H9 (cell line): ENCODE data around the gene CREB5. TPM values are rescaled to one million over a fixed set of nuclear protein-coding genes. Genes with fewer than 3 reads are reported as not detected.

Experiments
- DNase-seq: peaks from one replicate; pipeline ENCODE4 v3.0.0-alpha.2; 2017
- H2AFZ ChIP-seq: one replicate; pipeline ENCODE4 v1.6.1; 2013; ENCODE audit warnings: mild to moderate bottlenecking, low read length, control low read depth, moderate library complexity
- H2AK5ac ChIP-seq: 2 replicates; pipeline ENCODE4 v1.6.1; 2013; ENCODE audit warnings: low read length, control low read depth, mixed read lengths; ENCODE audit not compliant: insufficient read length
- H2BK120ac ChIP-seq: one replicate; pipeline ENCODE4 v1.6.1; 2013; ENCODE audit warnings: low read depth, mild to moderate bottlenecking, low read length, control low read depth, inconsistent platforms; ENCODE audit not compliant: poor library complexity, severe bottlenecking
- H2BK12ac ChIP-seq: 2 replicates; pipeline ENCODE4 v1.6.1; 2013; ENCODE audit warnings: low read length, control low read depth, mixed read lengths, low read depth; ENCODE audit not compliant: insufficient read length
- H2BK15ac ChIP-seq: 2 replicates; pipeline ENCODE4 v1.6.1; 2013; ENCODE audit warnings: low read depth, low read length, control low read depth
- H2BK20ac ChIP-seq: one replicate; pipeline ENCODE4 v1.6.1; 2013; ENCODE audit warnings: low read depth, mild to moderate bottlenecking, low read length, control low read depth, inconsistent platforms; ENCODE audit not compliant: poor library complexity, severe bottlenecking
- H2BK5ac ChIP-seq: 2 replicates; pipeline ENCODE4 v1.6.1; 2013; ENCODE audit warnings: low read length, control low read depth, mixed read lengths; ENCODE audit not compliant: insufficient read length
- H3K14ac ChIP-seq: 2 replicates; pipeline ENCODE4 v1.6.1; 2013; ENCODE audit warnings: low read length, control low read depth; ENCODE audit not compliant: insufficient read depth
- H3K18ac ChIP-seq: 2 replicates; pipeline ENCODE4 v1.6.1; 2013; ENCODE audit warnings: low read depth, mild to moderate bottlenecking, mixed read lengths, low read length, control low read depth; ENCODE audit not compliant: insufficient read length
- H3K23ac ChIP-seq: 2 replicates; pipeline ENCODE4 v1.6.1; 2013; ENCODE audit warnings: low read length, control low read depth, mixed read lengths, low read depth; ENCODE audit not compliant: insufficient read length
- H3K23me2 ChIP-seq: 2 replicates; pipeline ENCODE4 v1.6.1; 2013; ENCODE audit warnings: low read depth, mild to moderate bottlenecking, mixed read lengths, low read length, control low read depth; ENCODE audit not compliant: insufficient read length, poor library complexity, severe bottlenecking
- H3K27ac ChIP-seq: 2 replicates; pipeline ENCODE4 v1.5.1; 2013; ENCODE audit warnings: low read length, control low read depth, mixed read lengths, low read depth; ENCODE audit not compliant: insufficient read length
- H3K27me3 ChIP-seq: 2 replicates; pipeline ENCODE4 v1.6.1; 2013; ENCODE audit warnings: low read length, control low read depth, inconsistent platforms; ENCODE audit not compliant: insufficient read depth
- H3K4ac ChIP-seq: 2 replicates; pipeline ENCODE4 v1.6.1; 2013; ENCODE audit warnings: low read depth, mild to moderate bottlenecking, control low read depth, inconsistent platforms, low read length, moderate library complexity
- H3K4me1 ChIP-seq: 2 replicates; pipeline ENCODE4 v1.6.1; 2013; ENCODE audit warnings: low read length, control low read depth, inconsistent platforms; ENCODE audit not compliant: insufficient read depth
- H3K4me2 ChIP-seq: 2 replicates; pipeline ENCODE4 v1.6.1; 2013; ENCODE audit warnings: low read length, control low read depth, mixed read lengths; ENCODE audit not compliant: insufficient read length, insufficient read depth
- H3K56ac ChIP-seq: 2 replicates; pipeline ENCODE4 v1.6.1; 2013; ENCODE audit warnings: low read depth, mild to moderate bottlenecking, mixed read lengths, low read length, control low read depth; ENCODE audit not compliant: insufficient read length
- H3K79me1 ChIP-seq: 2 replicates; pipeline ENCODE4 v1.6.1; 2013; ENCODE audit warnings: low read depth, mild to moderate bottlenecking, moderate library complexity, low read length, control low read depth, inconsistent platforms; ENCODE audit not compliant: insufficient read depth, poor library complexity, severe bottlenecking
- H3K79me2 ChIP-seq: 2 replicates; pipeline ENCODE4 v1.6.1; 2013; ENCODE audit warnings: low read length, control low read depth, inconsistent platforms; ENCODE audit not compliant: insufficient read depth
- H3K9ac ChIP-seq: 2 replicates; pipeline ENCODE4 v1.6.1; 2013; ENCODE audit warnings: low read length, control low read depth, mixed read lengths; ENCODE audit not compliant: insufficient read length; ENCODE audit errors: extremely low read depth
- H3K9me3 ChIP-seq: one replicate; pipeline ENCODE4 v1.6.1; 2013; ENCODE audit warnings: low read depth, low read length, inconsistent platforms; ENCODE audit not compliant: control insufficient read depth
- H3T11ph ChIP-seq: one replicate; pipeline ENCODE4 v1.6.1; 2013; ENCODE audit warnings: mild to moderate bottlenecking, low read length, control low read depth, inconsistent platforms
- H4K20me1 ChIP-seq: one replicate; pipeline ENCODE4 v1.6.1; 2013; ENCODE audit not compliant: control insufficient read depth, insufficient read length, insufficient read depth
- H4K5ac ChIP-seq: 2 replicates; pipeline ENCODE4 v1.6.1; 2013; ENCODE audit warnings: low read depth, mild to moderate bottlenecking, mixed read lengths, low read length, control low read depth; ENCODE audit not compliant: insufficient read length
- H4K8ac ChIP-seq: replicated peaks from 2 replicates; pipeline ENCODE4 v1.6.1; 2013; ENCODE audit warnings: low read length, control low read depth, mixed read lengths, low read depth; ENCODE audit not compliant: insufficient read length
- H4K91ac ChIP-seq: 2 replicates; pipeline ENCODE4 v1.6.1; 2013; ENCODE audit warnings: low read depth, mild to moderate bottlenecking, moderate library complexity, mixed read lengths, low read length, control low read depth; ENCODE audit not compliant: insufficient read length
- H3K27ac Mint-ChIP-seq, 3 experiments: 2 replicates in 2 of 3; 3 replicates in 1 of 3; pipeline ENCODE4 v1.8.0; 2020 to 2021; ENCODE audit warnings: mixed read lengths in 3 of 3, mild to moderate bottlenecking in 1 of 3, moderate library complexity in 1 of 3
- H3K27me3 Mint-ChIP-seq: 2 replicates; pipeline ENCODE4 v1.8.0; 2021; ENCODE audit warnings: low read depth, mild to moderate bottlenecking, moderate library complexity, mixed read lengths
- H3K36me3 Mint-ChIP-seq, 3 experiments: 2 replicates in 2 of 3; 3 replicates in 1 of 3; pipeline ENCODE4 v1.8.0; 2020 to 2021; ENCODE audit warnings: low read depth in 3 of 3, mixed read lengths in 3 of 3; ENCODE audit not compliant: insufficient read depth in 1 of 3
- H3K4me1 Mint-ChIP-seq, 2 experiments: 2 replicates each; pipeline ENCODE4 v1.8.0; 2020; ENCODE audit warnings: mixed read lengths in 2 of 2
- H3K4me3 Mint-ChIP-seq, 2 experiments: 2 replicates in 1 of 2; 3 replicates in 1 of 2; pipeline ENCODE4 v1.8.0; 2020 to 2021; ENCODE audit warnings: mild to moderate bottlenecking in 2 of 2, mixed read lengths in 2 of 2, moderate library complexity in 1 of 2
- H3K9me3 Mint-ChIP-seq, 2 experiments: 2 replicates in 1 of 2; 3 replicates in 1 of 2; pipeline ENCODE4 v1.8.0; 2020; ENCODE audit warnings: mild to moderate bottlenecking in 2 of 2, mixed read lengths in 2 of 2, moderate library complexity in 1 of 2
- WGBS: extraction: QIAGEN DNeasy Blood & Tissue Kit; methylation state at CpG from one replicate; pipeline ENCODE4 v1.1.7; 2013; ENCODE audit warnings: missing lambda C conversion rate, low lambda C conversion rate, mixed read lengths; ENCODE audit not compliant: insufficient read length; ENCODE audit errors: extremely low coverage; 5-methylcytosine and 5-hydroxymethylcytosine counted together
- total RNA-seq: library from RNA; stranded (reverse); gene quantifications from 2 replicates; pipeline ENCODE4 v1.2.1, GENCODE V29; 2021
- TF ChIP-seq, protein P1 (sequence below): fragments of 200-600 bp; sonication (generic); conservative IDR thresholded peaks from 3 replicates; pipeline ENCODE4 v1.8.0; 2021; ENCODE audit warnings: antibody characterized with exemption, mild to moderate bottlenecking

The CREB5 gene
- total RNA-seq, 1 experiment from 2014 or later: 4.0 TPM

- Histone ChIP-seq H2AK5ac (no peak overlapping the region), H3K4me1 (no peaks in the 10 kb centered on the region), H2BK20ac (no peak overlapping the region), H2BK120ac (no peak overlapping the region), H2BK12ac (no peak overlapping the region), H3K23ac (no peak overlapping the region), H3K79me2 (no peaks in the 10 kb centered on the region), H3K27ac (no peak overlapping the region), H2BK15ac (no peak overlapping the region), H3K4ac (no peak overlapping the region), H3K79me1 (no peaks in the 10 kb centered on the region), H4K5ac (no peak overlapping the region), H3K4me2 (no peak overlapping the region), H3K14ac (no peak overlapping the region), H3K27me3 (no peaks in the 10 kb centered on the region), H3K23me2 (no peaks in the 10 kb centered on the region), H3T11ph (no peak overlapping the region), H4K91ac (no peak overlapping the region), H3K18ac (no peak overlapping the region), H2BK5ac (no peak overlapping the region), H3K9me3 (no peaks in the 10 kb centered on the region), H3K56ac (no peak overlapping the region), H4K20me1 (no peaks in the 10 kb centered on the region), H2AFZ (no peak overlapping the region), H4K8ac (no peak overlapping the region), H3K9ac (no peak overlapping the region)
- H3K27me3 Mint-ChIP-seq: no peaks in the 10 kb centered on the region; the same call in 1 of the 2 replicates
- TF ChIP-seq, protein P1, sequence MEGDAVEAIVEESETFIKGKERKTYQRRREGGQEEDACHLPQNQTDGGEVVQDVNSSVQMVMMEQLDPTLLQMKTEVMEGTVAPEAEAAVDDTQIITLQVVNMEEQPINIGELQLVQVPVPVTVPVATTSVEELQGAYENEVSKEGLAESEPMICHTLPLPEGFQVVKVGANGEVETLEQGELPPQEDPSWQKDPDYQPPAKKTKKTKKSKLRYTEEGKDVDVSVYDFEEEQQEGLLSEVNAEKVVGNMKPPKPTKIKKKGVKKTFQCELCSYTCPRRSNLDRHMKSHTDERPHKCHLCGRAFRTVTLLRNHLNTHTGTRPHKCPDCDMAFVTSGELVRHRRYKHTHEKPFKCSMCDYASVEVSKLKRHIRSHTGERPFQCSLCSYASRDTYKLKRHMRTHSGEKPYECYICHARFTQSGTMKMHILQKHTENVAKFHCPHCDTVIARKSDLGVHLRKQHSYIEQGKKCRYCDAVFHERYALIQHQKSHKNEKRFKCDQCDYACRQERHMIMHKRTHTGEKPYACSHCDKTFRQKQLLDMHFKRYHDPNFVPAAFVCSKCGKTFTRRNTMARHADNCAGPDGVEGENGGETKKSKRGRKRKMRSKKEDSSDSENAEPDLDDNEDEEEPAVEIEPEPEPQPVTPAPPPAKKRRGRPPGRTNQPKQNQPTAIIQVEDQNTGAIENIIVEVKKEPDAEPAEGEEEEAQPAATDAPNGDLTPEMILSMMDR: no peak
- no peaks in the 10 kb centered on the region; a peak in 1 of 7 replicates for H3K36me3 Mint-ChIP-seq
- WGBS: no CpG with 5 or more reads among the region's 1 CpG
- H3K4me3 Mint-ChIP-seq: no peak overlapping the region
- H3K9me3 Mint-ChIP-seq: no peaks in the 10 kb centered on the region
- H3K27ac Mint-ChIP-seq: no peak overlapping the region
- no peak for DNase-seq
- peaks cover under 1 to 3% of the 10 kb centered on the region in 2 experiments; a peak in 3 of 4 replicates for H3K4me1 Mint-ChIP-seq
Measured at GRCh38 chr7:28845106-28845505, 432.8 kb downstream of the CREB5 start.
